H1 (cell line): Measurements from ENCODE around the gene TSPAN9. TPM values are rescaled to one million over a fixed set of nuclear protein-coding genes. Genes with fewer than 3 reads are reported as not detected.

Source experiments
- CTCF ChIA-PET: fragments of 300-600 bp; sonication (Branson Sonifier 250); formaldehyde crosslinking; loops from one replicate; lab custom pipeline; 2021; ENCODE audit not compliant: partially characterized antibody; lab: Charles Lee
- POLR2A ChIA-PET: fragments of 300-600 bp; sonication (Branson Sonifier 250); formaldehyde crosslinking; loops from one replicate; lab custom pipeline; 2021; ENCODE audit warnings: inconsistent platforms; ENCODE audit not compliant: partially characterized antibody; lab: Charles Lee
- DNase-seq, 2 experiments: peaks; one replicate each; pipeline versions ENCODE4 v3.0.0 to v3.0.0-alpha.2; 2010 to 2022; ENCODE audit warnings: low spot score in 2 of 2, low read depth in 1 of 2, mixed read lengths in 1 of 2
- FAIRE-seq: peaks from 2 replicates; lab custom pipeline; 2011; peaks lifted over from hg19 to GRCh38; lab: Jason Lieb, UNC
- H2AFZ ChIP-seq: 2 replicates; pipeline ENCODE4 v1.8.1; 2012; ENCODE audit warnings: low read length, inconsistent platforms
- H2AK5ac ChIP-seq: 2 replicates; pipeline ENCODE4 v1.6.1; 2013; ENCODE audit warnings: low read depth, low read length
- H2BK120ac ChIP-seq: replicated peaks from 2 replicates; pipeline ENCODE3; 2013; ENCODE audit warnings: low read depth, low read length, inconsistent platforms
- H2BK12ac ChIP-seq: 2 replicates; pipeline ENCODE4 v1.6.1; 2013; ENCODE audit warnings: low read depth, low read length
- H2BK15ac ChIP-seq: 2 replicates; pipeline ENCODE4 v1.6.1; 2013; ENCODE audit warnings: low read length
- H2BK20ac ChIP-seq: 2 replicates; pipeline ENCODE4 v1.6.1; 2013; ENCODE audit warnings: low read length
- H2BK5ac ChIP-seq: 2 replicates; pipeline ENCODE4 v1.6.1; 2013; ENCODE audit warnings: low read depth, low read length
- H3K14ac ChIP-seq: 2 replicates; pipeline ENCODE4 v1.6.1; 2013; ENCODE audit warnings: inconsistent platforms; ENCODE audit not compliant: insufficient read length
- H3K18ac ChIP-seq: 2 replicates; pipeline ENCODE4 v1.6.1; 2013; ENCODE audit warnings: low read length; ENCODE audit errors: extremely low read depth
- H3K23ac ChIP-seq: 2 replicates; pipeline ENCODE4 v1.6.1; 2013; ENCODE audit warnings: inconsistent platforms; ENCODE audit not compliant: insufficient read length
- H3K23me2 ChIP-seq: 2 replicates; pipeline ENCODE4 v1.6.1; 2013; ENCODE audit warnings: low read depth, low read length
- H3K27ac ChIP-seq: 2 replicates; pipeline ENCODE4 v1.6.1; 2011; ENCODE audit warnings: low read depth, low read length, inconsistent platforms
- H3K27me3 ChIP-seq, 4 experiments: replicated peaks in 1 of 4; 1 replicate in 1 of 4; 2 replicates in 3 of 4; pipeline versions ENCODE4 v1.6.1 to v1.8.1; 2011 to 2013; ENCODE audit warnings: low read length in 3 of 4, mild to moderate bottlenecking in 3 of 4, inconsistent platforms in 2 of 4, mixed read lengths in 2 of 4, moderate library complexity in 1 of 4; ENCODE audit not compliant: control insufficient read depth in 3 of 4, insufficient read depth in 3 of 4; ENCODE audit errors: extremely low read depth in 1 of 4
- H3K36me3 ChIP-seq, 4 experiments: 2 replicates each; pipeline versions ENCODE4 v1.6.1 to v1.8.1; 2011 to 2013; ENCODE audit warnings: mild to moderate bottlenecking in 4 of 4, low read length in 3 of 4, moderate library complexity in 2 of 4, control low read depth in 1 of 4, inconsistent platforms in 1 of 4; ENCODE audit not compliant: insufficient read depth in 4 of 4, control insufficient read depth in 2 of 4
- H3K4ac ChIP-seq: replicated peaks from 2 replicates; pipeline ENCODE3; 2013; ENCODE audit warnings: low read length, low read depth, mixed read lengths, inconsistent platforms; ENCODE audit not compliant: insufficient read length
- H3K4me1 ChIP-seq, 4 experiments: replicated peaks in 1 of 4; 1 replicate in 1 of 4; 2 replicates in 3 of 4; pipeline versions ENCODE4 v1.6.1 to v1.8.1; 2011 to 2013; ENCODE audit warnings: low read length in 3 of 4, inconsistent platforms in 2 of 4, mixed read lengths in 1 of 4; ENCODE audit not compliant: insufficient read depth in 4 of 4, control insufficient read depth in 3 of 4
- H3K4me2 ChIP-seq, 2 experiments: 2 replicates each; pipeline versions ENCODE4 v1.6.1 to v1.8.1; 2011 to 2013; ENCODE audit warnings: low read depth in 2 of 2, low read length in 2 of 2, control low read depth in 1 of 2, inconsistent platforms in 1 of 2, mild to moderate bottlenecking in 1 of 2; ENCODE audit not compliant: insufficient read depth in 1 of 2
- H3K4me3 ChIP-seq, 4 experiments: fragments of 200-600, 300-600 bp in 1 of 4; sonication (generic), shearing (Covaris generic), sonication (Bioruptor Twin) in 1 of 4; 2 replicates each; pipeline versions ENCODE4 v1.5.1 to v1.8.1; 2011 to 2016; ENCODE audit warnings: low read length in 4 of 4, low read depth in 3 of 4, control low read depth in 2 of 4, inconsistent platforms in 2 of 4, mild to moderate bottlenecking in 2 of 4, mixed read lengths in 1 of 4, moderate library complexity in 1 of 4; ENCODE audit not compliant: insufficient read depth in 2 of 4; ENCODE audit errors: extremely low read depth in 1 of 4
- H3K56ac ChIP-seq: replicated peaks from 2 replicates; pipeline ENCODE3; 2013; ENCODE audit warnings: low read depth, mild to moderate bottlenecking, mixed read lengths, low read length, inconsistent platforms; ENCODE audit not compliant: insufficient read length
- H3K79me1 ChIP-seq: 2 replicates; pipeline ENCODE4 v1.6.1; 2013; ENCODE audit warnings: low read depth, low read length, control low read depth
- H3K79me2 ChIP-seq, 2 experiments: 2 replicates each; pipeline versions ENCODE4 v1.6.1 to v1.8.1; 2012 to 2013; ENCODE audit warnings: low read length in 2 of 2, mild to moderate bottlenecking in 2 of 2, inconsistent platforms in 1 of 2; ENCODE audit not compliant: insufficient read depth in 2 of 2, control insufficient read depth in 1 of 2
- H3K9ac ChIP-seq, 4 experiments: replicated peaks in 1 of 4; 1 replicate in 1 of 4; 2 replicates in 3 of 4; pipeline versions ENCODE4 v1.6.1 to v1.8.1; 2011 to 2013; ENCODE audit warnings: low read depth in 3 of 4, low read length in 3 of 4, control low read depth in 2 of 4, mild to moderate bottlenecking in 2 of 4, moderate library complexity in 2 of 4, inconsistent platforms in 1 of 4; ENCODE audit errors: extremely low read depth in 1 of 4
- H3K9me3 ChIP-seq, 2 experiments: 2 replicates each; pipeline versions ENCODE4 v1.6.1 to v1.8.1; 2012 to 2013; ENCODE audit warnings: mild to moderate bottlenecking in 2 of 2, moderate library complexity in 2 of 2, control low read depth in 1 of 2, inconsistent platforms in 1 of 2, low read depth in 1 of 2, low read length in 1 of 2, mixed read lengths in 1 of 2; ENCODE audit not compliant: insufficient read depth in 2 of 2
- H4K20me1 ChIP-seq, 2 experiments: replicated peaks in 1 of 2; 2 replicates each; pipeline versions ENCODE3 to v1.8.1; 2011 to 2013; ENCODE audit warnings: inconsistent platforms in 2 of 2, low read length in 2 of 2, mild to moderate bottlenecking in 1 of 2; ENCODE audit not compliant: insufficient read depth in 2 of 2, control insufficient read depth in 1 of 2
- H4K5ac ChIP-seq: 2 replicates; pipeline ENCODE4 v1.6.1; 2013; ENCODE audit warnings: low read length, low read depth, mixed read lengths, inconsistent platforms; ENCODE audit not compliant: insufficient read length
- H4K8ac ChIP-seq: 2 replicates; pipeline ENCODE4 v1.8.0; 2013; ENCODE audit warnings: mild to moderate bottlenecking, moderate library complexity, low read length, inconsistent platforms; ENCODE audit not compliant: insufficient read depth; ENCODE audit errors: extremely low read depth
- H4K91ac ChIP-seq: replicated peaks from 2 replicates; pipeline ENCODE3; 2013; ENCODE audit warnings: low read length, mixed read lengths, inconsistent platforms; ENCODE audit not compliant: insufficient read length
- ASH2L ChIP-seq: fragments of 200-600, 300-600 bp; sonication (generic); IDR thresholded peaks from one replicate; pipeline ENCODE4 v1.7.1; 2017; ENCODE audit warnings: low read length
- ATF3 ChIP-seq: IDR thresholded peaks from 2 replicates; pipeline ENCODE4 v1.6.1; 2011; ENCODE audit warnings: low read depth, mild to moderate bottlenecking, low read length; ENCODE audit not compliant: insufficient read depth
- BCL11A ChIP-seq, 2 experiments: IDR thresholded peaks; one replicate each; pipeline ENCODE4 v1.6.1; 2011; ENCODE audit warnings: low read depth in 2 of 2, low read length in 2 of 2, mild to moderate bottlenecking in 2 of 2
- NRF1 ChIP-seq: IDR thresholded peaks from 2 replicates; pipeline ENCODE4 v1.6.1; 2011; ENCODE audit warnings: mild to moderate bottlenecking, low read depth, low read length, improper control_type of control experiment
- SP1 ChIP-seq: IDR thresholded peaks from 2 replicates; pipeline ENCODE4 v1.6.1; 2011; ENCODE audit warnings: low read depth, low read length
- SP2 ChIP-seq: IDR thresholded peaks from 2 replicates; pipeline ENCODE4 v1.6.1; 2012; ENCODE audit warnings: mild to moderate bottlenecking, low read length, inconsistent platforms
- YY1 ChIP-seq: IDR thresholded peaks from 2 replicates; pipeline ENCODE4 v1.6.1; 2011; ENCODE audit warnings: low read depth, mild to moderate bottlenecking, low read length
- WGBS, 2 experiments: shearing (Covaris generic) in 1 of 2; methylation state at CpG; one replicate each; pipeline versions ENCODE4 v1.1.6 to v1.1.7; 2013 to 2015; ENCODE audit warnings: low lambda C conversion rate in 2 of 2, mixed read lengths in 2 of 2, inconsistent platforms in 1 of 2, low coverage in 1 of 2, missing lambda C conversion rate in 1 of 2; ENCODE audit not compliant: insufficient replicate concordance in 2 of 2, insufficient coverage in 1 of 2, insufficient read length in 1 of 2; ENCODE audit errors: extremely low coverage in 1 of 2, missing lambda C conversion rate in 1 of 2; 5-methylcytosine and 5-hydroxymethylcytosine counted together
- polyA plus RNA-seq, 7 experiments: library from polyadenylated mRNA; depleted of rRNA in 3 of 7; stranded (reverse) in 5 of 7; unstranded in 2 of 7; fragments of >200 nt in 5 of 7; fragments of 200-250 nt in 2 of 7; gene quantifications; 1 replicate in 5 of 7; 2 replicates in 1 of 7; 4 replicates in 1 of 7; pipeline versions ENCODE4 v1.2.1 to v1.2.3, GENCODE V29; 2011 to 2013; ENCODE audit warnings: missing spikeins in 2 of 7, mixed read lengths in 2 of 7
- total RNA-seq: library from RNA; stranded (reverse); fragmentation: NEBNext Ultra II Directional; extraction: Animal tissue kit (Norgen Biotek cat#: 25700); gene quantifications from 2 replicates; pipeline ENCODE4 v1.2.1, GENCODE V29; 2021

The TSPAN9 gene
- total and polyA plus RNA-seq, 2 of the 8 experiments (the other 6 are each of a cell fraction or from before 2014, with no cell fraction given), result 11.5 to 29.1 TPM

- TF ChIP-seq SP2 (no peak), ATF3 (no peak), NRF1 (no peak), BCL11A (IDR thresholded peaks at IDR 0.05; ENCODE audit: low read depth in 2 of 2, low read length in 2 of 2) (no peak), ASH2L (peak; percentile 61), YY1 (no peak), SP1 (peak; percentile 47; the same call in 1 of the 2 replicates)
- Histone ChIP-seq H3K56ac (no peak overlapping the region), H2BK120ac (no peak overlapping the region), H3K79me1 (no peaks in the 10 kb centered on the region), H4K5ac (no peak overlapping the region), H3K36me3 (no peaks in the 10 kb centered on the region), H3K18ac (no peak overlapping the region; the same call in 1 of the 2 replicates), H3K27ac (no peak overlapping the region), H3K79me2 (no peaks in the 10 kb centered on the region), H2BK15ac (no peak overlapping the region), H2BK20ac (no peak overlapping the region), H3K9ac (no peak overlapping the region), H3K4me1 (peaks cover 0 to 7% (median 3%) of the 10 kb centered on the region in 4 experiments; a peak in 3 of 7 replicates), H2BK12ac (no peak overlapping the region), H3K14ac (no peak overlapping the region), H4K20me1 (no peaks in the 10 kb centered on the region), H3K23ac (no peak overlapping the region), H3K4ac (no peak overlapping the region), H4K91ac (no peak overlapping the region), H3K4me2 (peak overlapping the region; percentile 25 to 27; a peak in 2 of 4 replicates), H3K9me3 (peaks cover 6 to 8% of the 10 kb centered on the region in 2 experiments; a peak in 2 of 4 replicates), H4K8ac (no peak overlapping the region), H2BK5ac (no peak overlapping the region), H3K4me3 (0 out of 8 replicates have a peak overlapping the region, but pooled peaks of 1 of the 4 experiments have one; percentile 12), H2AFZ (no peak overlapping the region), H3K27me3 (no peaks in the 10 kb centered on the region; a peak in 1 of 7 replicates), H2AK5ac (no peak overlapping the region), H3K23me2 (no peaks in the 10 kb centered on the region)
- ChIA-PET POLR2A (no interaction called here), CTCF (interaction anchor here (0.6 to 1.8 kb wide), 3 partner anchors 23 to 251 kb away, joined by 3 to 6 read pairs (median 5); no protein-coding TSS in a partner anchor)
- DNase-seq, result no peak
- FAIRE-seq, result no peak
- 70% methylated on average over 2 of the region's 2 CpGs; no CpG with 5 or more reads in 1 of the 2 experiments for WGBS, 2 experiments
Observed at GRCh38 chr12:3065300-3065699, 11.9 kb upstream of the TSPAN9 start.
